Measurements from ENCODE around the gene RPL27A.

RPL27A gene

GRCh38 chr11:8709777-8710176 is 27.2 kb downstream of the RPL27A start:
- DNase-seq (ENCODE audit: low spot score): no peak
- in situ Hi-C loops (cut with MboI; ENCODE audit: low pct_unique_long_range_greater_than_20kb, low sequenced_read_pairs, unreplicated experiment): no loop called here
- no peak for TF ChIP-seq CTCF (IDR thresholded peaks at IDR 0.05; ENCODE audit: extremely low read depth, insufficient read depth, missing control alignments)

- DNase-seq (ENCODE audit: low spot score): no peak
- in situ Hi-C loops (cut with MboI; ENCODE audit: low pct_unique_long_range_greater_than_20kb, low sequenced_read_pairs, unreplicated experiment): no loop called here
- TF ChIP-seq CTCF (IDR thresholded peaks at IDR 0.05; ENCODE audit: extremely low read depth, insufficient read depth, missing control alignments): no peak
Observed at GRCh38 chr11:8711895-8712442, 29.4 kb downstream of the RPL27A start.

- no peak for DNase-seq (ENCODE audit: low spot score)
- TF ChIP-seq CTCF (IDR thresholded peaks at IDR 0.05; ENCODE audit: extremely low read depth, insufficient read depth, missing control alignments): no peak
- in situ Hi-C loops (cut with MboI; ENCODE audit: low pct_unique_long_range_greater_than_20kb, low sequenced_read_pairs, unreplicated experiment): no loop called here
Observed at GRCh38 chr11:8712506-8712905, 29.9 kb downstream of the RPL27A start.

- no peak for TF ChIP-seq CTCF (IDR thresholded peaks at IDR 0.05; ENCODE audit: extremely low read depth, insufficient read depth, missing control alignments)
- in situ Hi-C loops (cut with MboI; ENCODE audit: low pct_unique_long_range_greater_than_20kb, low sequenced_read_pairs, unreplicated experiment): no loop called here
- no peak for DNase-seq (ENCODE audit: low spot score)
Observed at GRCh38 chr11:8713760-8714454, 31.3 kb downstream of the RPL27A start.

- no peak for TF ChIP-seq CTCF (IDR thresholded peaks at IDR 0.05; ENCODE audit: extremely low read depth, insufficient read depth, missing control alignments)
- in situ Hi-C loops (cut with MboI; ENCODE audit: low pct_unique_long_range_greater_than_20kb, low sequenced_read_pairs, unreplicated experiment): no loop called here
Observed at GRCh38 chr11:8714622-8715225, 32.1 kb downstream of the RPL27A start.

GRCh38 chr11:8715501-8715900 is 32.9 kb downstream of the RPL27A start:
- no peak for DNase-seq (ENCODE audit: low spot score)
- in situ Hi-C loops (cut with MboI; ENCODE audit: low pct_unique_long_range_greater_than_20kb, low sequenced_read_pairs, unreplicated experiment): no loop called here
- no peak for TF ChIP-seq CTCF (IDR thresholded peaks at IDR 0.05; ENCODE audit: extremely low read depth, insufficient read depth, missing control alignments)

More at GRCh38 chr11:8714622-8715225, 32.1 kb downstream of the RPL27A start:
- no peak for DNase-seq (ENCODE audit: low spot score)

Data from GM13977 (cell line).